Measurements from ENCODE around the gene HS2ST1. TPM values are rescaled to one million over a fixed set of nuclear protein-coding genes. Genes with fewer than 3 reads are reported as not detected.

HS2ST1 gene
- total and polyA plus RNA-seq, 4 donors, result 5.4 to 11.8 (median 8.2) TPM

DNA sequence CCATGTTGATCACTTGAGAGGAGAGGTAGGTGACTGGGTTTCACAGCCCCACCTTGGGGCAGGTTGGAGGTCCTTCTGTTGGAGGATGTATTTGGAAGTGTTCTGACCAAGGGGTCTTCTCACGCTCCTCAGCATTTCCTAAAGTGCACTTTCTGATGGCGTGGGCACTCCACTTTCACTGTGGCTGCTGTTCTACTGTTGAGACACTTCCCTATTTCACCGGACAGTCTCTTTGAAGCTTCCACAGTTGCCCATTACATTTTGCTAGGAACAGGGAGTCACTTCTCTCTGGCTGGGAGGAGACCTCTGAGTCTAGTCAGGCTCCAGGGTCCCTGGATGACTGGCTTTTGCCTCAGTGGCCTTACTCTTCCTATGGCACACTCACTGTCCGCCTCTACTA lies 234.2 kb downstream of the HS2ST1 start (continued):
- TF ChIP-seq, protein P1, sequence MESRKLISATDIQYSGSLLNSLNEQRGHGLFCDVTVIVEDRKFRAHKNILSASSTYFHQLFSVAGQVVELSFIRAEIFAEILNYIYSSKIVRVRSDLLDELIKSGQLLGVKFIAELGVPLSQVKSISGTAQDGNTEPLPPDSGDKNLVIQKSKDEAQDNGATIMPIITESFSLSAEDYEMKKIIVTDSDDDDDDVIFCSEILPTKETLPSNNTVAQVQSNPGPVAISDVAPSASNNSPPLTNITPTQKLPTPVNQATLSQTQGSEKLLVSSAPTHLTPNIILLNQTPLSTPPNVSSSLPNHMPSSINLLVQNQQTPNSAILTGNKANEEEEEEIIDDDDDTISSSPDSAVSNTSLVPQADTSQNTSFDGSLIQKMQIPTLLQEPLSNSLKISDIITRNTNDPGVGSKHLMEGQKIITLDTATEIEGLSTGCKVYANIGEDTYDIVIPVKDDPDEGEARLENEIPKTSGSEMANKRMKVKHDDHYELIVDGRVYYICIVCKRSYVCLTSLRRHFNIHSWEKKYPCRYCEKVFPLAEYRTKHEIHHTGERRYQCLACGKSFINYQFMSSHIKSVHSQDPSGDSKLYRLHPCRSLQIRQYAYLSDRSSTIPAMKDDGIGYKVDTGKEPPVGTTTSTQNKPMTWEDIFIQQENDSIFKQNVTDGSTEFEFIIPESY (IDR thresholded peaks at IDR 0.05), result no peak
- TF ChIP-seq FOXA1 (IDR thresholded peaks at IDR 0.05), result no peak
- no peak for TF ChIP-seq NR2F2 (IDR thresholded peaks at IDR 0.05)
- TF ChIP-seq RAD21 (IDR thresholded peaks at IDR 0.05), result no peak
- no peak for TF ChIP-seq YY1 (IDR thresholded peaks at IDR 0.05)
- TF ChIP-seq EGR1 (IDR thresholded peaks at IDR 0.05; ENCODE audit: low read depth in 2 of 2), result no peak
- no peak for TF ChIP-seq TAF1 (conservative IDR thresholded peaks at IDR 0.05)
- TF ChIP-seq, protein P2, sequence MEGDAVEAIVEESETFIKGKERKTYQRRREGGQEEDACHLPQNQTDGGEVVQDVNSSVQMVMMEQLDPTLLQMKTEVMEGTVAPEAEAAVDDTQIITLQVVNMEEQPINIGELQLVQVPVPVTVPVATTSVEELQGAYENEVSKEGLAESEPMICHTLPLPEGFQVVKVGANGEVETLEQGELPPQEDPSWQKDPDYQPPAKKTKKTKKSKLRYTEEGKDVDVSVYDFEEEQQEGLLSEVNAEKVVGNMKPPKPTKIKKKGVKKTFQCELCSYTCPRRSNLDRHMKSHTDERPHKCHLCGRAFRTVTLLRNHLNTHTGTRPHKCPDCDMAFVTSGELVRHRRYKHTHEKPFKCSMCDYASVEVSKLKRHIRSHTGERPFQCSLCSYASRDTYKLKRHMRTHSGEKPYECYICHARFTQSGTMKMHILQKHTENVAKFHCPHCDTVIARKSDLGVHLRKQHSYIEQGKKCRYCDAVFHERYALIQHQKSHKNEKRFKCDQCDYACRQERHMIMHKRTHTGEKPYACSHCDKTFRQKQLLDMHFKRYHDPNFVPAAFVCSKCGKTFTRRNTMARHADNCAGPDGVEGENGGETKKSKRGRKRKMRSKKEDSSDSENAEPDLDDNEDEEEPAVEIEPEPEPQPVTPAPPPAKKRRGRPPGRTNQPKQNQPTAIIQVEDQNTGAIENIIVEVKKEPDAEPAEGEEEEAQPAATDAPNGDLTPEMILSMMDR (IDR thresholded peaks at IDR 0.05; ENCODE audit: low read depth, low read length, missing input control), result no peak
- no peak for TF ChIP-seq RXRA (IDR thresholded peaks at IDR 0.05)
- no peak for TF ChIP-seq HNF4A (conservative IDR thresholded peaks at IDR 0.05)

DNA sequence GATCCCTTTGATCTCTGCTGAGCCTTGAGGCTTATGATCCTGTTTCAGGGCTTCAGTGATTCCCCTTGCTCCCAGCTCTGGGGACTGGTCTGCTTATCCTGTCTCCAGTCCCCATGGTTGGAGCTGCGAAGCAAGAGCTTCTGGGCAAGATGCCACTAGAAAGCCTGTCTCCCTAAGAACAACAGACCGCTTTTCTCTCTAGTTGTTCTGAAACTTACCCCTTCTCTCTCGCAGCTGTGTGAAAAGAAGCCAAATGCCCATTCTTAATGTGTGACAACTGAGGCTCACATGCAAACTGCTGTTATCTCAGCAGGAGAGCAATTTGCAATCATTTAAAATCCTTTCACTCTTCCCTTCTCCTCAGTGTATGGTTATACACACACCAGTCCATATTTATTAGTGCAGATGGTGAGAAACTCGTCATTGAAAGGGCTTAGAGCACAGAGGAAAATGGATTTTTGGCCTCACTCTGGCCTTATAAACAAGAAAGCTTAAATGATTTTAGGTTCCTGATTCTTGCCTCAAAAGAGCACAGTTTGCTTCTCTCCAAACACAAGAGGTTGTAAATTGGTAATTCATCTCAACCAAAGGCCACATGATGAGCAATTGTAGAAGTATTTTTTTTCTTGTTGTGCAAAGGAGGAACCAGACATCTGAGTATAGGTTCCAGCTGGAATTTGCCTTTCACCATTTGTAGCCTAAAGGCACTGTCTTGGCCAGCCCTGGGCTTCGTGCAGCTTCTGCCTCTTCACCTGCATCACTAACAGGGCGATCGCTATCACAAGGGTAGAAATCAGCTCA lies 235.0 kb downstream of the HS2ST1 start:
- WGBS, result 87% methylated on average over 7 of the region's 7 CpGs
- no peak for DNase-seq (ENCODE audit: low spot score)
- no peak overlapping the region for H3K27ac ChIP-seq (ENCODE audit: low read depth in 1 of 2, low read length in 2 of 2)

More for the DNA sequence above, 235.0 kb downstream of the HS2ST1 start:
- no peaks in the 10 kb centered on the region for H3K27me3 ChIP-seq (ENCODE audit: control insufficient read depth in 4 of 4, insufficient read depth in 4 of 4, low read length in 3 of 4)
- H3K9me3 ChIP-seq (ENCODE audit: control insufficient read depth in 4 of 4, low read length in 3 of 4), result no peaks in the 10 kb centered on the region
- TF ChIP-seq, protein P2 (IDR thresholded peaks at IDR 0.05; ENCODE audit: low read depth, low read length, missing input control), result no peak
- TF ChIP-seq, protein P3, sequence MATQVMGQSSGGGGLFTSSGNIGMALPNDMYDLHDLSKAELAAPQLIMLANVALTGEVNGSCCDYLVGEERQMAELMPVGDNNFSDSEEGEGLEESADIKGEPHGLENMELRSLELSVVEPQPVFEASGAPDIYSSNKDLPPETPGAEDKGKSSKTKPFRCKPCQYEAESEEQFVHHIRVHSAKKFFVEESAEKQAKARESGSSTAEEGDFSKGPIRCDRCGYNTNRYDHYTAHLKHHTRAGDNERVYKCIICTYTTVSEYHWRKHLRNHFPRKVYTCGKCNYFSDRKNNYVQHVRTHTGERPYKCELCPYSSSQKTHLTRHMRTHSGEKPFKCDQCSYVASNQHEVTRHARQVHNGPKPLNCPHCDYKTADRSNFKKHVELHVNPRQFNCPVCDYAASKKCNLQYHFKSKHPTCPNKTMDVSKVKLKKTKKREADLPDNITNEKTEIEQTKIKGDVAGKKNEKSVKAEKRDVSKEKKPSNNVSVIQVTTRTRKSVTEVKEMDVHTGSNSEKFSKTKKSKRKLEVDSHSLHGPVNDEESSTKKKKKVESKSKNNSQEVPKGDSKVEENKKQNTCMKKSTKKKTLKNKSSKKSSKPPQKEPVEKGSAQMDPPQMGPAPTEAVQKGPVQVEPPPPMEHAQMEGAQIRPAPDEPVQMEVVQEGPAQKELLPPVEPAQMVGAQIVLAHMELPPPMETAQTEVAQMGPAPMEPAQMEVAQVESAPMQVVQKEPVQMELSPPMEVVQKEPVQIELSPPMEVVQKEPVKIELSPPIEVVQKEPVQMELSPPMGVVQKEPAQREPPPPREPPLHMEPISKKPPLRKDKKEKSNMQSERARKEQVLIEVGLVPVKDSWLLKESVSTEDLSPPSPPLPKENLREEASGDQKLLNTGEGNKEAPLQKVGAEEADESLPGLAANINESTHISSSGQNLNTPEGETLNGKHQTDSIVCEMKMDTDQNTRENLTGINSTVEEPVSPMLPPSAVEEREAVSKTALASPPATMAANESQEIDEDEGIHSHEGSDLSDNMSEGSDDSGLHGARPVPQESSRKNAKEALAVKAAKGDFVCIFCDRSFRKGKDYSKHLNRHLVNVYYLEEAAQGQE (IDR thresholded peaks at IDR 0.05), result no peak
- TF ChIP-seq EGR1 (IDR thresholded peaks at IDR 0.05; ENCODE audit: low read depth in 2 of 2), result no peak
- TF ChIP-seq, protein P4, sequence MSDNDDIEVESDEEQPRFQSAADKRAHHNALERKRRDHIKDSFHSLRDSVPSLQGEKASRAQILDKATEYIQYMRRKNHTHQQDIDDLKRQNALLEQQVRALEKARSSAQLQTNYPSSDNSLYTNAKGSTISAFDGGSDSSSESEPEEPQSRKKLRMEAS (IDR thresholded peaks at IDR 0.05), result no peak
- TF ChIP-seq YY1 (IDR thresholded peaks at IDR 0.05), result no peak
- no peak for TF ChIP-seq HNF4G (IDR thresholded peaks at IDR 0.05)
- no peak for TF ChIP-seq FOXA1 (IDR thresholded peaks at IDR 0.05)
- no peak for TF ChIP-seq HNF4A (conservative IDR thresholded peaks at IDR 0.05)
- TF ChIP-seq, protein P1 (IDR thresholded peaks at IDR 0.05), result no peak
- TF ChIP-seq TAF1 (conservative IDR thresholded peaks at IDR 0.05), result no peak
- TF ChIP-seq RAD21 (IDR thresholded peaks at IDR 0.05), result no peak
- TF ChIP-seq JUND (IDR thresholded peaks at IDR 0.05), result no peak
- no peak for TF ChIP-seq FOXA2 (IDR thresholded peaks at IDR 0.05)
- no peak for TF ChIP-seq GABPA (IDR thresholded peaks at IDR 0.05 in 1 of 2, conservative IDR thresholded peaks at IDR 0.05 in 1 of 2)
- TF ChIP-seq NR2F2 (IDR thresholded peaks at IDR 0.05), result no peak
- no peak for TF ChIP-seq SP1 (IDR thresholded peaks at IDR 0.05)
- TF ChIP-seq, protein P5, sequence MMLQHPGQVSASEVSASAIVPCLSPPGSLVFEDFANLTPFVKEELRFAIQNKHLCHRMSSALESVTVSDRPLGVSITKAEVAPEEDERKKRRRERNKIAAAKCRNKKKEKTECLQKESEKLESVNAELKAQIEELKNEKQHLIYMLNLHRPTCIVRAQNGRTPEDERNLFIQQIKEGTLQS (IDR thresholded peaks at IDR 0.05), result no peak
- TF ChIP-seq RXRA (IDR thresholded peaks at IDR 0.05), result no peak
- H3K4me3 ChIP-seq (ENCODE audit: low read depth in 1 of 3, low read length in 3 of 3), result no peak overlapping the region
- no peak overlapping the region for H3K9ac ChIP-seq (ENCODE audit: low read depth in 1 of 2, low read length in 2 of 2)
- H3K4me1 ChIP-seq (ENCODE audit: control insufficient read depth in 4 of 4, insufficient read depth in 4 of 4, low read length in 3 of 4), result peaks cover 0 to 11% (median 6%) of the 10 kb centered on the region in 4 donors
- H3K36me3 ChIP-seq (ENCODE audit: control insufficient read depth in 4 of 4, insufficient read depth in 3 of 4, low read depth in 1 of 4, low read length in 3 of 4), result no peaks in the 10 kb centered on the region

All from liver (tissue), 9 donors.